Liver (tissue), 3 donors: ENCODE measurements around the gene ARHGEF10L.

ENCODE experiments used
- EGR1 ChIP-seq, 2 donors: IDR thresholded peaks; 2 replicates each; pipeline ENCODE4 v1.6.1; 2016 to 2018; ENCODE audit warnings: antibody characterized with exemption in 2 of 2, low read depth in 2 of 2
- GABPA ChIP-seq, 2 donors: IDR thresholded peaks in 1 of 2; conservative IDR thresholded peaks in 1 of 2; 2 replicates each; pipeline ENCODE4 v1.6.1; 2016; ENCODE audit warnings: antibody characterized with exemption in 2 of 2, mild to moderate bottlenecking in 1 of 2, moderate library complexity in 1 of 2
- HNF4G ChIP-seq: IDR thresholded peaks from 2 replicates; pipeline ENCODE4 v1.6.1; 2016; ENCODE audit warnings: antibody characterized with exemption
- JUND ChIP-seq, 2 donors: IDR thresholded peaks; 2 replicates each; pipeline ENCODE4 v1.6.1; 2016; ENCODE audit warnings: antibody characterized with exemption in 2 of 2
- TAF1 ChIP-seq: conservative IDR thresholded peaks from 2 replicates; pipeline ENCODE4 v1.6.1; 2016; ENCODE audit warnings: antibody characterized with exemption, mild to moderate bottlenecking
- YY1 ChIP-seq: IDR thresholded peaks from 2 replicates; pipeline ENCODE4 v1.6.1; 2016; ENCODE audit warnings: antibody characterized with exemption, mild to moderate bottlenecking
- TF ChIP-seq, protein P1 (sequence below): fragments of 150-350 bp; IDR thresholded peaks from 2 replicates; pipeline ENCODE4 v1.5.1; 2017; ENCODE audit warnings: improper control_type of control experiment, low read depth, low read length; ENCODE audit not compliant: missing input control
- donor health status: healthy.
- donor health status: healthy.

DNA sequence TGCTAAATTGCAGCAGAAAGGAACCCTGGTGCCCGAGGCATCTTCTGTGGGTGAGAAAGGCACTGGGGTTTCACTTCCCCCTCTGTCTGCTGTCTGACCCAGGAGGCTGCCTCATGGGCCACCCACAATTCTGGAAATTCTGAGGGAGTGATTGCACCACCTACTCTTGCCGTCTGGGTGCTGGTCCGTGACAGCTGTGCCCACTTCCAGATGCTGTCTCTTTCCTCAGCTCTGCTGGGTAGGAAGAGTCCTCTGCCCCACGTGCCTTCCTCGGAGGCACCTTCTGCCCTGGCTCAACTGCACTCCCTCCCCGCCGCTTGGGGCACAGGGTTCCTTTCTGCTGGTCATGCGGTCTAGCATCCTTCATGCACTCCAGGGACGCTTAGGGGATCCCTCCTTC is 96.3 kb downstream of the ARHGEF10L start:
- TF ChIP-seq TAF1, result no peak
- TF ChIP-seq, protein P1, sequence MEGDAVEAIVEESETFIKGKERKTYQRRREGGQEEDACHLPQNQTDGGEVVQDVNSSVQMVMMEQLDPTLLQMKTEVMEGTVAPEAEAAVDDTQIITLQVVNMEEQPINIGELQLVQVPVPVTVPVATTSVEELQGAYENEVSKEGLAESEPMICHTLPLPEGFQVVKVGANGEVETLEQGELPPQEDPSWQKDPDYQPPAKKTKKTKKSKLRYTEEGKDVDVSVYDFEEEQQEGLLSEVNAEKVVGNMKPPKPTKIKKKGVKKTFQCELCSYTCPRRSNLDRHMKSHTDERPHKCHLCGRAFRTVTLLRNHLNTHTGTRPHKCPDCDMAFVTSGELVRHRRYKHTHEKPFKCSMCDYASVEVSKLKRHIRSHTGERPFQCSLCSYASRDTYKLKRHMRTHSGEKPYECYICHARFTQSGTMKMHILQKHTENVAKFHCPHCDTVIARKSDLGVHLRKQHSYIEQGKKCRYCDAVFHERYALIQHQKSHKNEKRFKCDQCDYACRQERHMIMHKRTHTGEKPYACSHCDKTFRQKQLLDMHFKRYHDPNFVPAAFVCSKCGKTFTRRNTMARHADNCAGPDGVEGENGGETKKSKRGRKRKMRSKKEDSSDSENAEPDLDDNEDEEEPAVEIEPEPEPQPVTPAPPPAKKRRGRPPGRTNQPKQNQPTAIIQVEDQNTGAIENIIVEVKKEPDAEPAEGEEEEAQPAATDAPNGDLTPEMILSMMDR, result no peak
- TF ChIP-seq HNF4G, result no peak
- TF ChIP-seq GABPA (IDR thresholded peaks at IDR 0.05 in 1 of 2, conservative IDR thresholded peaks at IDR 0.05 in 1 of 2), result no peak
- TF ChIP-seq YY1, result no peak
- no peak for TF ChIP-seq EGR1 (IDR thresholded peaks at IDR 0.05; ENCODE audit: low read depth in 2 of 2)
- no peak for TF ChIP-seq JUND (IDR thresholded peaks at IDR 0.05)
